Measurements from ENCODE around the gene AHI1.

AHI1 gene

GRCh38 chr6:135291288-135292076 lies 206.1 kb downstream of the AHI1 start:
- DNase-seq (no peak), ATAC-seq (peak; percentile 52)

- DNase-seq (no peak), ATAC-seq (no peak)
These were observed 207.7 kb downstream of the AHI1 start for GRCh38 chr6:135289816-135290215.

GRCh38 chr6:135286962-135287538 lies 210.5 kb downstream of the AHI1 start:
- DNase-seq (no peak), ATAC-seq (no peak)

- DNase-seq: no peak
- ATAC-seq: no peak
These were observed 212.4 kb downstream of the AHI1 start for GRCh38 chr6:135285165-135285564.

- DNase-seq: no peak
- no peak for ATAC-seq
These were observed 213.6 kb downstream of the AHI1 start for GRCh38 chr6:135283926-135284325.

- ATAC-seq (no peak), DNase-seq (no peak)
These were observed 215.1 kb downstream of the AHI1 start for GRCh38 chr6:135282395-135282794.

GRCh38 chr6:135281964-135282363 lies 215.6 kb downstream of the AHI1 start:
- DNase-seq (no peak), ATAC-seq (no peak)

GRCh38 chr6:135281227-135281626 lies 216.3 kb downstream of the AHI1 start:
- ATAC-seq (no peak), DNase-seq (no peak)

GRCh38 chr6:135280375-135281136 lies 217.0 kb downstream of the AHI1 start:
- DNase-seq (no peak), ATAC-seq (no peak)

- ATAC-seq (no peak), DNase-seq (no peak)
These were observed 220.1 kb downstream of the AHI1 start for GRCh38 chr6:135277422-135277821.

- ATAC-seq (no peak), DNase-seq (no peak)
These were observed 222.8 kb downstream of the AHI1 start for GRCh38 chr6:135274561-135275293.

- no peak for ATAC-seq
- DNase-seq: no peak
These were observed 225.9 kb downstream of the AHI1 start for GRCh38 chr6:135271626-135272025.

- no peak for DNase-seq
- no peak for ATAC-seq
These were observed 226.6 kb downstream of the AHI1 start for GRCh38 chr6:135270676-135271536.

GRCh38 chr6:135269481-135269891 lies 228.1 kb downstream of the AHI1 start:
- no peak for ATAC-seq

GRCh38 chr6:135268740-135269139 lies 228.8 kb downstream of the AHI1 start:
- no peak for DNase-seq
- no peak for ATAC-seq

More at GRCh38 chr6:135269481-135269891, 228.1 kb downstream of the AHI1 start:
- DNase-seq: no peak

- DNase-seq (no peak), ATAC-seq (no peak)
These were observed 229.3 kb downstream of the AHI1 start for GRCh38 chr6:135268263-135268662.

GRCh38 chr6:135267085-135267484 lies 230.5 kb downstream of the AHI1 start:
- no peak for ATAC-seq
- no peak for DNase-seq

- DNase-seq: no peak
- ATAC-seq: no peak
These were observed 230.9 kb downstream of the AHI1 start for GRCh38 chr6:135266675-135267074.

- DNase-seq (no peak), ATAC-seq (no peak)
These were observed 232.3 kb downstream of the AHI1 start for GRCh38 chr6:135265278-135265677.

- DNase-seq (no peak), ATAC-seq (no peak)
These were observed 235.4 kb downstream of the AHI1 start for GRCh38 chr6:135261872-135262725.

- DNase-seq (no peak), ATAC-seq (no peak)
These were observed 236.9 kb downstream of the AHI1 start for GRCh38 chr6:135260612-135261011.
